ENCODE measurements around the gene SERINC4. TPM values are rescaled to one million over a fixed set of nuclear protein-coding genes. Genes with fewer than 3 reads are reported as not detected.

The SERINC4 gene
- total and polyA plus RNA-seq, 9 of the 15 experiments (the other 6 are each of a cell fraction or from before 2014, with no cell fraction given) = 0.14 to 0.86 (median 0.18) TPM; not detected in 2

GRCh38 chr15:43749690-43750345 is 50.2 kb downstream of the SERINC4 start:
- in situ Hi-C loops (cut with MboI) = no loop called here
- no peak overlapping the region for H3K27ac ChIP-seq (ENCODE audit: extremely low read depth, low read depth, low read length)
- no peak for FAIRE-seq

More at GRCh38 chr15:43749690-43750345, 50.2 kb downstream of the SERINC4 start:
- H3K9ac ChIP-seq (ENCODE audit: insufficient read depth in 1 of 2, low read depth in 2 of 2, low read length in 2 of 2) = no peak overlapping the region; a peak in 1 of 4 replicates
- WGBS (ENCODE audit: insufficient coverage, low coverage, missing lambda C conversion rate) = 92% methylated on average over 11 of the region's 12 CpGs
- no peak for ATAC-seq
- no TSS peak for BruUV-seq (replicated peaks)
- H3K4me2 ChIP-seq (ENCODE audit: insufficient read depth, low read length) = no peak overlapping the region
- H3K4me1 ChIP-seq (replicated peaks in 1 of 2; ENCODE audit: control insufficient read depth in 2 of 2, insufficient read depth in 2 of 2, low read length in 2 of 2) = peaks cover 8% of the 10 kb centered on the region in 2 experiments; a peak in 4 of 5 replicates
- H4K20me1 ChIP-seq (replicated peaks; ENCODE audit: control insufficient read depth, insufficient read depth, low read length) = peaks cover 23% of the 10 kb centered on the region; the same call in 1 of the 2 replicates
- TF ChIP-seq EZH2 (IDR thresholded peaks at IDR 0.05; ENCODE audit: borderline replicate concordance, low read depth, low read length) (no peak), TFAM (CRISPR knock-in tag; conservative IDR thresholded peaks at IDR 0.05) (no peak), MYC (IDR thresholded peaks at IDR 0.05; ENCODE audit: low read depth, low read length) (no peak), MYC (CRISPR knock-in tag; IDR thresholded peaks at IDR 0.05; ENCODE audit: borderline replicate concordance, low read depth) (no peak), TRIM25 (IDR thresholded peaks at IDR 0.05; ENCODE audit: borderline replicate concordance) (no peak), SMAD4 (CRISPR knock-in tag; conservative IDR thresholded peaks at IDR 0.05) (no peak), ASH1L (IDR thresholded peaks at IDR 0.05; ENCODE audit: borderline replicate concordance, low read depth, partially characterized antibody) (no peak), YY1 (IDR thresholded peaks at IDR 0.05; ENCODE audit: borderline replicate concordance in 1 of 3, control insufficient read depth in 1 of 3, extremely low read depth in 1 of 3, insufficient read depth in 3 of 3, insufficient read length in 1 of 3, insufficient replicate concordance in 2 of 3, low read depth in 1 of 3, low read length in 2 of 3) (no peak), DDX20 (tag; IDR thresholded peaks at IDR 0.05; ENCODE audit: low read depth) (no peak), CBX5 (IDR thresholded peaks at IDR 0.05; ENCODE audit: borderline replicate concordance, low read depth) (no peak), ELF1 (tag; IDR thresholded peaks at IDR 0.05) (no peak), BRCA1 (IDR thresholded peaks at IDR 0.05) (no peak), BRCA1 (CRISPR knock-in tag; IDR thresholded peaks at IDR 0.05) (no peak), ILK (tag; IDR thresholded peaks at IDR 0.05; ENCODE audit: borderline replicate concordance, low read depth) (no peak), TGIF2 (CRISPR knock-in tag; IDR thresholded peaks at IDR 0.05) (no peak), ZNF780A (CRISPR knock-in tag; IDR thresholded peaks at IDR 0.05) (no peak), SLC30A9 (CRISPR knock-in tag; IDR thresholded peaks at IDR 0.05) (no peak), SP1 (CRISPR knock-in tag; IDR thresholded peaks at IDR 0.05) (no peak), ZNF146 (CRISPR knock-in tag; IDR thresholded peaks at IDR 0.05; ENCODE audit: unreplicated experiment) (no peak), C11orf30 (IDR thresholded peaks at IDR 0.05; ENCODE audit: low read depth) (no peak), ZNF175 (CRISPR knock-in tag; IDR thresholded peaks at IDR 0.05; ENCODE audit: low read depth) (no peak), SNIP1 (IDR thresholded peaks at IDR 0.05; ENCODE audit: low read depth) (no peak)
- ChIA-PET POLR2A (interaction anchor here (1.2 kb wide), 3 partner anchors 7 to 75 kb away, joined by 4 to 7 read pairs (median 5); partner anchors contain the start of gene MFAP1), CTCF (ENCODE audit: low intra/inter-chr PET ratio) (interaction anchor here (0.6 kb wide), 1 partner anchor 725 kb away, joined by 4 read pairs; no protein-coding TSS in a partner anchor)
- intact Hi-C loops (cut with micrococcal nuclease) = no loop called here
- H3K4me3 ChIP-seq = no peak overlapping the region
- peaks cover 62% of the 10 kb centered on the region for H3K36me3 ChIP-seq (ENCODE audit: control insufficient read depth, insufficient read depth, low read length)
- H3K27me3 ChIP-seq (ENCODE audit: control insufficient read depth in 2 of 2, insufficient read depth in 2 of 2, low read length in 2 of 2) = no peaks in the 10 kb centered on the region
- DNase-seq (ENCODE audit: extremely low read depth in 1 of 4, low spot score in 3 of 4) = no peak
- no peaks in the 10 kb centered on the region for H3K9me3 ChIP-seq (replicated peaks; ENCODE audit: control insufficient read depth, insufficient read depth, low read depth, low read length)
- H3K79me2 ChIP-seq (ENCODE audit: control insufficient read depth, insufficient read depth, low read length) = peaks cover 85% of the 10 kb centered on the region
- no peak overlapping the region for H2AFZ ChIP-seq (ENCODE audit: low read depth, low read length)
- H3K9me1 ChIP-seq (ENCODE audit: control insufficient read depth, insufficient read depth, low read length) = no peaks in the 10 kb centered on the region
